ENCODE data around the gene IRF7.

- TF ChIP-seq EP300 (IDR thresholded peaks at IDR 0.05): no peak
- TF ChIP-seq CTCF (IDR thresholded peaks at IDR 0.05): no peak
Observed at GRCh38 chr11:589798-590197, 26.0 kb downstream of the IRF7 start.

All from esophagus muscularis mucosa (tissue), 3 donors.